ENCODE measurements around the gene TRIM47. TPM values are rescaled to one million over a fixed set of nuclear protein-coding genes. Genes with fewer than 3 reads are reported as not detected.
A peak's percentile ranks its signal among the peaks of the same experiment; 100 is the strongest.

The TRIM47 gene
- total and polyA plus RNA-seq, 4 donors: 6.9 to 18.5 (median 13.8) TPM

DNA sequence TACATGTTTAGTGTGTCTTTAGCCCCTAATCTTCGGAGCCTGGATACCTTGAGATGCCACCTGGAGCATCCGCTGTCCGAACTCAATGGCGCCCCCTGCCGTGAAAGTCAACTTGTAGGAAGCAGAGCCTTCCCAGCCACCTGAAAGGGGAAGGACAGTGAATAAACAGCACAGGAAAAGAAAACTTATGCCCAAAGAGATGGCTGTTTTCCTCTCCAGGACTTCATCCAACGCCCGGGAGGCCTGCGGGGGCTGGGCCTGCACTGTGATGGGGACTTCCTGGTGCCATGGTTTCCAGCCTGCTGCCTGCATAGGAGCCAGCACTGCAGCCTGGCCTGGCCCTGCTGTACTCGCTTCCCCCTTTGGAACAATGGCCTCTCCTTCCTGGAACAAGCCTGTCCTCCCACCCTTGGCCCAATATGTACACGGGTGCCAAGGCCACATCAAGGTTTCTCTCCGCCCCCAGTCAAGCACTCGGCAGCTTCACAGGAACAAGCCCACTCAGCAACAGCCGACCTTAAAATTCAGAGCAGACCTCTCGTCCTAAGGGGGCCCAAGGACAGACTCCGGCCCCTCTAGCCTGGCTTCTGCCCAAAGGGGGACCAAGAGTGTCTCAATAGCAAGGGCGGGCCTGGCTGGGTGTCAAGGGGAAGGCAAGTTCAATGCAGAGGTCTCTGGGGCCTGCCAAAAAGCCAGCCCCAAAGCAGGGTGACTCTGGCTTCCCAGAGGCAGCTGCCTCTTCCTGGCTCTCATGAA is 29.7 kb downstream of the TRIM47 start:
- Histone ChIP-seq H3K9me3 (ENCODE audit: control insufficient read depth in 4 of 4, low read length in 3 of 4) (no peaks in the 10 kb centered on the region), H3K36me3 (ENCODE audit: control insufficient read depth in 4 of 4, insufficient read depth in 3 of 4, low read depth in 1 of 4, low read length in 3 of 4) (peaks cover 25 to 46% (median 39%) of the 10 kb centered on the region in 4 donors), H3K9ac (ENCODE audit: low read depth in 1 of 2, low read length in 2 of 2) (no peak overlapping the region), H3K27me3 (ENCODE audit: control insufficient read depth in 4 of 4, insufficient read depth in 4 of 4, low read length in 3 of 4) (no peaks in the 10 kb centered on the region), H3K4me1 (ENCODE audit: control insufficient read depth in 4 of 4, insufficient read depth in 4 of 4, low read length in 3 of 4) (peaks cover 2 to 48% (median 32%) of the 10 kb centered on the region in 4 donors), H3K4me3 (ENCODE audit: low read depth in 1 of 3, low read length in 3 of 3) (no peak overlapping the region), H3K27ac (ENCODE audit: low read depth in 1 of 2, low read length in 2 of 2) (peak overlapping the region; percentile 12 to 45)
- 53% methylated on average over 16 of the region's 16 CpGs for WGBS
- DNase-seq (ENCODE audit: low spot score): peak; percentile 90
- TF ChIP-seq SP1 (IDR thresholded peaks at IDR 0.05) (peak; percentile 47), YY1 (IDR thresholded peaks at IDR 0.05) (peak; percentile 46), EGR1 (IDR thresholded peaks at IDR 0.05; ENCODE audit: low read depth in 2 of 2) (no peak), RXRA (IDR thresholded peaks at IDR 0.05) (no peak), HNF4G (IDR thresholded peaks at IDR 0.05) (no peak), RAD21 (IDR thresholded peaks at IDR 0.05) (peak; percentile 31 to 64), FOXA2 (IDR thresholded peaks at IDR 0.05) (no peak), HNF4A (conservative IDR thresholded peaks at IDR 0.05) (no peak), FOXA1 (IDR thresholded peaks at IDR 0.05) (no peak), TAF1 (conservative IDR thresholded peaks at IDR 0.05) (no peak), NR2F2 (IDR thresholded peaks at IDR 0.05) (peak; percentile 85), GABPA (IDR thresholded peaks at IDR 0.05 in 1 of 2, conservative IDR thresholded peaks at IDR 0.05 in 1 of 2) (no peak), JUND (IDR thresholded peaks at IDR 0.05) (no peak)
- TF ChIP-seq, protein P1, sequence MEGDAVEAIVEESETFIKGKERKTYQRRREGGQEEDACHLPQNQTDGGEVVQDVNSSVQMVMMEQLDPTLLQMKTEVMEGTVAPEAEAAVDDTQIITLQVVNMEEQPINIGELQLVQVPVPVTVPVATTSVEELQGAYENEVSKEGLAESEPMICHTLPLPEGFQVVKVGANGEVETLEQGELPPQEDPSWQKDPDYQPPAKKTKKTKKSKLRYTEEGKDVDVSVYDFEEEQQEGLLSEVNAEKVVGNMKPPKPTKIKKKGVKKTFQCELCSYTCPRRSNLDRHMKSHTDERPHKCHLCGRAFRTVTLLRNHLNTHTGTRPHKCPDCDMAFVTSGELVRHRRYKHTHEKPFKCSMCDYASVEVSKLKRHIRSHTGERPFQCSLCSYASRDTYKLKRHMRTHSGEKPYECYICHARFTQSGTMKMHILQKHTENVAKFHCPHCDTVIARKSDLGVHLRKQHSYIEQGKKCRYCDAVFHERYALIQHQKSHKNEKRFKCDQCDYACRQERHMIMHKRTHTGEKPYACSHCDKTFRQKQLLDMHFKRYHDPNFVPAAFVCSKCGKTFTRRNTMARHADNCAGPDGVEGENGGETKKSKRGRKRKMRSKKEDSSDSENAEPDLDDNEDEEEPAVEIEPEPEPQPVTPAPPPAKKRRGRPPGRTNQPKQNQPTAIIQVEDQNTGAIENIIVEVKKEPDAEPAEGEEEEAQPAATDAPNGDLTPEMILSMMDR (IDR thresholded peaks at IDR 0.05; ENCODE audit: low read depth, low read length, missing input control): peak; percentile 50
- TF ChIP-seq, protein P2, sequence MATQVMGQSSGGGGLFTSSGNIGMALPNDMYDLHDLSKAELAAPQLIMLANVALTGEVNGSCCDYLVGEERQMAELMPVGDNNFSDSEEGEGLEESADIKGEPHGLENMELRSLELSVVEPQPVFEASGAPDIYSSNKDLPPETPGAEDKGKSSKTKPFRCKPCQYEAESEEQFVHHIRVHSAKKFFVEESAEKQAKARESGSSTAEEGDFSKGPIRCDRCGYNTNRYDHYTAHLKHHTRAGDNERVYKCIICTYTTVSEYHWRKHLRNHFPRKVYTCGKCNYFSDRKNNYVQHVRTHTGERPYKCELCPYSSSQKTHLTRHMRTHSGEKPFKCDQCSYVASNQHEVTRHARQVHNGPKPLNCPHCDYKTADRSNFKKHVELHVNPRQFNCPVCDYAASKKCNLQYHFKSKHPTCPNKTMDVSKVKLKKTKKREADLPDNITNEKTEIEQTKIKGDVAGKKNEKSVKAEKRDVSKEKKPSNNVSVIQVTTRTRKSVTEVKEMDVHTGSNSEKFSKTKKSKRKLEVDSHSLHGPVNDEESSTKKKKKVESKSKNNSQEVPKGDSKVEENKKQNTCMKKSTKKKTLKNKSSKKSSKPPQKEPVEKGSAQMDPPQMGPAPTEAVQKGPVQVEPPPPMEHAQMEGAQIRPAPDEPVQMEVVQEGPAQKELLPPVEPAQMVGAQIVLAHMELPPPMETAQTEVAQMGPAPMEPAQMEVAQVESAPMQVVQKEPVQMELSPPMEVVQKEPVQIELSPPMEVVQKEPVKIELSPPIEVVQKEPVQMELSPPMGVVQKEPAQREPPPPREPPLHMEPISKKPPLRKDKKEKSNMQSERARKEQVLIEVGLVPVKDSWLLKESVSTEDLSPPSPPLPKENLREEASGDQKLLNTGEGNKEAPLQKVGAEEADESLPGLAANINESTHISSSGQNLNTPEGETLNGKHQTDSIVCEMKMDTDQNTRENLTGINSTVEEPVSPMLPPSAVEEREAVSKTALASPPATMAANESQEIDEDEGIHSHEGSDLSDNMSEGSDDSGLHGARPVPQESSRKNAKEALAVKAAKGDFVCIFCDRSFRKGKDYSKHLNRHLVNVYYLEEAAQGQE (IDR thresholded peaks at IDR 0.05): no peak
- TF ChIP-seq, protein P3, sequence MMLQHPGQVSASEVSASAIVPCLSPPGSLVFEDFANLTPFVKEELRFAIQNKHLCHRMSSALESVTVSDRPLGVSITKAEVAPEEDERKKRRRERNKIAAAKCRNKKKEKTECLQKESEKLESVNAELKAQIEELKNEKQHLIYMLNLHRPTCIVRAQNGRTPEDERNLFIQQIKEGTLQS (IDR thresholded peaks at IDR 0.05): no peak
- TF ChIP-seq, protein P4, sequence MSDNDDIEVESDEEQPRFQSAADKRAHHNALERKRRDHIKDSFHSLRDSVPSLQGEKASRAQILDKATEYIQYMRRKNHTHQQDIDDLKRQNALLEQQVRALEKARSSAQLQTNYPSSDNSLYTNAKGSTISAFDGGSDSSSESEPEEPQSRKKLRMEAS (IDR thresholded peaks at IDR 0.05): no peak
- TF ChIP-seq, protein P5, sequence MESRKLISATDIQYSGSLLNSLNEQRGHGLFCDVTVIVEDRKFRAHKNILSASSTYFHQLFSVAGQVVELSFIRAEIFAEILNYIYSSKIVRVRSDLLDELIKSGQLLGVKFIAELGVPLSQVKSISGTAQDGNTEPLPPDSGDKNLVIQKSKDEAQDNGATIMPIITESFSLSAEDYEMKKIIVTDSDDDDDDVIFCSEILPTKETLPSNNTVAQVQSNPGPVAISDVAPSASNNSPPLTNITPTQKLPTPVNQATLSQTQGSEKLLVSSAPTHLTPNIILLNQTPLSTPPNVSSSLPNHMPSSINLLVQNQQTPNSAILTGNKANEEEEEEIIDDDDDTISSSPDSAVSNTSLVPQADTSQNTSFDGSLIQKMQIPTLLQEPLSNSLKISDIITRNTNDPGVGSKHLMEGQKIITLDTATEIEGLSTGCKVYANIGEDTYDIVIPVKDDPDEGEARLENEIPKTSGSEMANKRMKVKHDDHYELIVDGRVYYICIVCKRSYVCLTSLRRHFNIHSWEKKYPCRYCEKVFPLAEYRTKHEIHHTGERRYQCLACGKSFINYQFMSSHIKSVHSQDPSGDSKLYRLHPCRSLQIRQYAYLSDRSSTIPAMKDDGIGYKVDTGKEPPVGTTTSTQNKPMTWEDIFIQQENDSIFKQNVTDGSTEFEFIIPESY (IDR thresholded peaks at IDR 0.05): no peak
